ENCODE measurements around the gene RAB40C. TPM values are rescaled to one million over a fixed set of nuclear protein-coding genes. Genes with fewer than 3 reads are reported as not detected.

The RAB40C gene
- total RNA-seq, 1 donor from 2014 or later, result 17.6 TPM

- intact Hi-C loops (cut with micrococcal nuclease), result no loop called here
Observed at GRCh38 chr16:574021-574760, 15.7 kb upstream of the RAB40C start.

- intact Hi-C loops (cut with micrococcal nuclease), result no loop called here
Observed at GRCh38 chr16:575354-576196, 14.3 kb upstream of the RAB40C start.

- intact Hi-C loops (cut with micrococcal nuclease), result no loop called here
Observed at GRCh38 chr16:576197-576822, 13.6 kb upstream of the RAB40C start.

GRCh38 chr16:576823-577201 lies 13.1 kb upstream of the RAB40C start:
- intact Hi-C loops (cut with micrococcal nuclease), result no loop called here

- intact Hi-C loops (cut with micrococcal nuclease), result loop anchor here (2.0 kb wide), 1 partner anchor 33 kb away; no protein-coding TSS in a partner anchor
Observed at GRCh38 chr16:577796-578195, 12.1 kb upstream of the RAB40C start.

- intact Hi-C loops (cut with micrococcal nuclease), result loop anchor here (2.0 kb wide), 1 partner anchor 32 kb away; no protein-coding TSS in a partner anchor
Observed at GRCh38 chr16:578232-578869, 11.5 kb upstream of the RAB40C start.

- intact Hi-C loops (cut with micrococcal nuclease), result loop anchor here (2.0 kb wide), 1 partner anchor 32 kb away; no protein-coding TSS in a partner anchor
Observed at GRCh38 chr16:578870-579405, 10.9 kb upstream of the RAB40C start.

GRCh38 chr16:580141-580945 lies 9.5 kb upstream of the RAB40C start:
- intact Hi-C loops (cut with micrococcal nuclease), result loop anchor here (10.0 kb wide), 2 partner anchors 156 to 346 kb away; partner anchors contain the start of genes FAM234A and RAB11FIP3

GRCh38 chr16:580946-581498 lies 8.8 kb upstream of the RAB40C start:
- intact Hi-C loops (cut with micrococcal nuclease), result loop anchor here (10.0 kb wide), 2 partner anchors 156 to 346 kb away; partner anchors contain the start of genes FAM234A and RAB11FIP3

- intact Hi-C loops (cut with micrococcal nuclease), result loop anchor here (10.0 kb wide), 2 partner anchors 157 to 347 kb away; partner anchors contain the start of genes FAM234A and RAB11FIP3
Observed at GRCh38 chr16:582218-582613, 7.7 kb upstream of the RAB40C start.

GRCh38 chr16:582614-583331 lies 7.1 kb upstream of the RAB40C start:
- intact Hi-C loops (cut with micrococcal nuclease), result loop anchor here (10.0 kb wide), 2 partner anchors 158 to 348 kb away; partner anchors contain the start of genes FAM234A and RAB11FIP3

GRCh38 chr16:583470-583814 lies 6.4 kb upstream of the RAB40C start:
- intact Hi-C loops (cut with micrococcal nuclease), result loop anchor here (10.0 kb wide), 2 partner anchors 159 to 349 kb away; partner anchors contain the start of genes FAM234A and RAB11FIP3

- intact Hi-C loops (cut with micrococcal nuclease), result loop anchor here (10.0 kb wide), 2 partner anchors 159 to 349 kb away; partner anchors contain the start of genes FAM234A and RAB11FIP3
Observed at GRCh38 chr16:583815-584591, 5.9 kb upstream of the RAB40C start.

GRCh38 chr16:585351-585750 lies 4.5 kb upstream of the RAB40C start:
- intact Hi-C loops (cut with micrococcal nuclease), result loop anchor here (5.0 to 10.0 kb wide), 3 partner anchors 161 to 351 kb away; partner anchors contain the start of genes FAM234A and RAB11FIP3

GRCh38 chr16:586047-586644 lies 3.7 kb upstream of the RAB40C start:
- intact Hi-C loops (cut with micrococcal nuclease), result loop anchor here (5.0 to 10.0 kb wide), 3 partner anchors 161 to 351 kb away; partner anchors contain the start of genes FAM234A and RAB11FIP3

- intact Hi-C loops (cut with micrococcal nuclease), result loop anchor here (5.0 to 10.0 kb wide), 3 partner anchors 162 to 352 kb away; partner anchors contain the start of genes FAM234A and RAB11FIP3
Observed at GRCh38 chr16:586645-587590, 2.9 kb upstream of the RAB40C start.
